Lung (tissue), 12 donors: ENCODE measurements around the gene ASAP2. TPM values are rescaled to one million over a fixed set of nuclear protein-coding genes. Genes with fewer than 3 reads are reported as not detected.

Experiments used
- ATAC-seq: fragments of 200-7000 bp; cut with Tn5 transposase; one replicate; pipeline ENCODE4 v1.9.1; 2020; ENCODE audit warnings: moderate number of reproducible peaks; ENCODE audit not compliant: insufficient read depth, low FRiP score
- DNase-seq, 3 donors: peaks; one replicate each; pipeline ENCODE4 v3.0.0-alpha.2; 2013 to 2017
- H3K27ac ChIP-seq, 2 donors: one replicate each; pipeline ENCODE4 v1.5.1; 2013; ENCODE audit warnings: mild to moderate bottlenecking in 2 of 2, moderate library complexity in 2 of 2, control low read depth in 1 of 2, inconsistent platforms in 1 of 2, low read depth in 1 of 2, low read length in 1 of 2
- H3K27me3 ChIP-seq, 3 donors: one replicate each; pipeline ENCODE4 v1.5.1; 2013; ENCODE audit warnings: low read length in 2 of 3; ENCODE audit not compliant: control insufficient read depth in 3 of 3, insufficient read depth in 3 of 3
- H3K36me3 ChIP-seq, 4 donors: one replicate each; pipeline ENCODE4 v1.5.1; 2013; ENCODE audit warnings: low read length in 4 of 4, mild to moderate bottlenecking in 1 of 4, moderate library complexity in 1 of 4; ENCODE audit not compliant: control insufficient read depth in 4 of 4, insufficient read depth in 4 of 4
- H3K4me1 ChIP-seq, 5 donors: one replicate each; pipeline ENCODE4 v1.5.1; 2013; ENCODE audit warnings: low read length in 5 of 5, mild to moderate bottlenecking in 2 of 5, moderate library complexity in 1 of 5; ENCODE audit not compliant: control insufficient read depth in 5 of 5, insufficient read depth in 5 of 5
- H3K4me3 ChIP-seq: one replicate; pipeline ENCODE4 v1.5.1; 2013; ENCODE audit warnings: mild to moderate bottlenecking, control low read depth, moderate library complexity
- H3K9ac ChIP-seq, 2 donors: one replicate each; pipeline ENCODE4 v1.5.1; 2013; ENCODE audit warnings: low read length in 2 of 2, control low read depth in 1 of 2; ENCODE audit not compliant: insufficient read depth in 1 of 2
- H3K9me3 ChIP-seq, 4 donors: one replicate each; pipeline ENCODE4 v1.5.1; 2013; ENCODE audit warnings: low read length in 3 of 4, mild to moderate bottlenecking in 1 of 4, moderate library complexity in 1 of 4; ENCODE audit not compliant: control insufficient read depth in 4 of 4, insufficient read depth in 3 of 4
- CTCF ChIP-seq: IDR thresholded peaks from 2 replicates; pipeline ENCODE4 v1.5.1; 2012; ENCODE audit warnings: mild to moderate bottlenecking; ENCODE audit errors: control extremely low read depth, extremely low read depth
- WGBS, 2 donors: extraction: QIAGEN DNeasy Blood & Tissue Kit; methylation state at CpG; one replicate each; pipeline ENCODE4 v1.1.7; 2013; 5-methylcytosine and 5-hydroxymethylcytosine counted together
- polyA plus RNA-seq, 2 donors: library from polyadenylated mRNA; stranded (reverse); fragments of 200-250 nt; gene quantifications; one replicate each; pipeline ENCODE4 v1.2.1, GENCODE V29; 2013
- total RNA-seq, 2 donors: library from RNA; depleted of rRNA in 1 of 2; stranded (reverse); fragments of >200 nt in 1 of 2; gene quantifications; one replicate each; pipeline ENCODE4 v1.2.1, GENCODE V29; 2014 to 2021
- donor health status: control.
- donor health status: control.
- donor health status: Bipolar disorder and iron deficiency.
- donor health status: healthy.
- donor health status: DM: yes; HTN: yes; CAD: no.

ASAP2 gene
- total and polyA plus RNA-seq, 4 donors, result 7.4 to 30.9 (median 17.0) TPM

GRCh38 chr2:9296559-9296958 is 89.9 kb downstream of the ASAP2 start:
- 93 to 99% methylated on average over 4 of the region's 4 CpGs for WGBS, 2 donors
- ATAC-seq, result no peak
- Histone ChIP-seq H3K27ac (no peak overlapping the region), H3K9me3 (no peaks in the 10 kb centered on the region), H3K4me1 (peaks cover 0 to 5% (median 0%) of the 10 kb centered on the region in 5 donors), H3K27me3 (no peaks in the 10 kb centered on the region), H3K4me3 (no peak overlapping the region), H3K9ac (no peak overlapping the region), H3K36me3 (peaks cover 0 to 7% (median 3%) of the 10 kb centered on the region in 4 donors)
- TF ChIP-seq CTCF, result no peak
- no peak for DNase-seq

DNA sequence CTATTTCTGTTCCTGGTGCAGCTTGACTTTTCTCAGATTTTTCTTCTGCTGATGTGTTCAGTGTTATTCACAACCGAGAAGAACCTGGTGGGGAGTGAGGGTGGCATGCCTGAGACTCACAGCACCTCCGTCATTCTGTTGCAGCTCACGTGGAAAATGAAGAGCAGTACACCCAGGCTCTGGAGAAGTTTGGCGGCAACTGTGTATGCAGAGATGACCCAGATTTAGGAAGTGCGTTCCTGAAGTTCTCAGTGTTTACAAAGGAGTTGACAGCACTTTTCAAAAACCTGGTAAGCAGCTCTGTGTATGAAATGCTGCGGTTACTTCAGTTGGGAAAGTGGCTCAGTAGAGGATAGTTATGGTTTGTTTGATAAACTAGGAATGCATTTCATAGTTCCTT is 90.5 kb downstream of the ASAP2 start:
- no peak for DNase-seq
- ATAC-seq, result no peak
- H3K27ac ChIP-seq, result no peak overlapping the region
- TF ChIP-seq CTCF, result no peak
- peaks cover 0 to 7% (median 3%) of the 10 kb centered on the region in 4 donors for H3K36me3 ChIP-seq
- H3K9me3 ChIP-seq, result no peaks in the 10 kb centered on the region
- H3K4me1 ChIP-seq, result peaks cover 0 to 6% (median 0%) of the 10 kb centered on the region in 5 donors
- H3K9ac ChIP-seq, result no peak overlapping the region
- H3K27me3 ChIP-seq, result no peaks in the 10 kb centered on the region
- no peak overlapping the region for H3K4me3 ChIP-seq
- 63 to 77% methylated on average over 6 of the region's 6 CpGs for WGBS, 2 donors

DNA sequence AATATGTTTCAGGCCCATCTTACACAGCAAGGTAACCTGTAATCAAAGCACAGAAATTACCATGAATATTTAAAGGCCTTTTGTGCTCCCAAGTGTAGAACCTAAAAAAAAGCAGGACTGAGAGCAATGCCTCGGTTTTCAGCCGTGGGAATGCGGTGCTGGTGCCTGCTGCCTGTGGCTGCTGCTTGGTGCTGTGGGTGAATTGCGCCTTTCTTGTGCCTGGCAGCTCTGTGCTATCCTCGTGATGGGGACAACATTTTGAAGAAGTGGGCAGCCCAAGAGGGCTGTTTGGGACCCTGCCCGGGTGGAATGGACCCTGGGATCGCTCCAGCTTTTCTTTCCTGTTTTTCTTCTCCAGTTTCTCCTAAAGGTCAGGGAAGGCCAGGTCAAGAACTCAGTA is 91.2 kb downstream of the ASAP2 start:
- H3K36me3 ChIP-seq, result peaks cover 0 to 7% (median 3%) of the 10 kb centered on the region in 4 donors

More for the DNA sequence above, 91.2 kb downstream of the ASAP2 start:
- Histone ChIP-seq H3K9ac (no peak overlapping the region), H3K9me3 (no peaks in the 10 kb centered on the region), H3K27ac (no peak overlapping the region), H3K4me1 (peaks cover 0 to 6% (median 0%) of the 10 kb centered on the region in 5 donors), H3K4me3 (no peak overlapping the region), H3K27me3 (no peaks in the 10 kb centered on the region)
- TF ChIP-seq CTCF, result no peak
- WGBS, 2 donors, result 82 to 87% methylated on average over 7 of the region's 7 CpGs
- no peak for ATAC-seq
- DNase-seq, result no peak
